ENCODE data around the gene PRKD1. TPM values are rescaled to one million over a fixed set of nuclear protein-coding genes. Genes with fewer than 3 reads are reported as not detected.

PRKD1 gene
- total RNA-seq, 1 experiment from 2014 or later = not detected

DNA sequence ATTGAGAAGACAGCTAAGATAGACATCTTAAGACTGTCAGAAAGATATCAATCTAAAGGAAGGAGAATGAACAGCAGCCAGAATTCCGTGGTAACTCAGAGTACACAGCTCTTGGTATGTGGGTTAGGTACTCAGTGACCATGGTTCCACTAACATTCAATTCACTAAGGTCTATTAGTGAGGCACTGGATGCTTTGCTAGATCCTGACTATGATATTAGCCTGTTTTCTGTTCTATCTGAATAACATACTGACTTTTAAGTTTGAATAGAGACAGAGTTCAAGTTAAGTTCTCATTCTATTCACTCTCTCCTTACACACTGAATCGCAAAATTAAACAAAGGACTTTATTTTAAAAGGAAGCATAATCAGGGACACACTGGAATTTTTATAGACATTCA is 106.4 kb downstream of the PRKD1 start:
- TF ChIP-seq ZFX (IDR thresholded peaks at IDR 0.05) (no peak), ELF1 (IDR thresholded peaks at IDR 0.05; ENCODE audit: borderline replicate concordance, low read depth) (no peak), RAD21 (IDR thresholded peaks at IDR 0.05; ENCODE audit: low read depth) (no peak), POLR2AphosphoS5 (IDR thresholded peaks at IDR 0.05; ENCODE audit: low read depth, low read length) (no peak), TCF7L2 (IDR thresholded peaks at IDR 0.05; ENCODE audit: borderline replicate concordance, extremely low read depth, insufficient read depth, insufficient read length) (no peak), ZNF274 (IDR thresholded peaks at IDR 0.05; ENCODE audit: low read depth, low read length) (no peak), SRF (IDR thresholded peaks at IDR 0.05; ENCODE audit: low read depth) (no peak), SP1 (IDR thresholded peaks at IDR 0.05; ENCODE audit: low read depth) (no peak), CBX3 (IDR thresholded peaks at IDR 0.05; ENCODE audit: low read depth) (no peak), ATF3 (IDR thresholded peaks at IDR 0.05) (no peak), POLR2A (IDR thresholded peaks at IDR 0.05; ENCODE audit: borderline replicate concordance, extremely low read depth, insufficient read depth, insufficient read length) (no peak), CEBPB (IDR thresholded peaks at IDR 0.05; ENCODE audit: low read depth) (no peak)
- TF ChIP-seq, protein P1, sequence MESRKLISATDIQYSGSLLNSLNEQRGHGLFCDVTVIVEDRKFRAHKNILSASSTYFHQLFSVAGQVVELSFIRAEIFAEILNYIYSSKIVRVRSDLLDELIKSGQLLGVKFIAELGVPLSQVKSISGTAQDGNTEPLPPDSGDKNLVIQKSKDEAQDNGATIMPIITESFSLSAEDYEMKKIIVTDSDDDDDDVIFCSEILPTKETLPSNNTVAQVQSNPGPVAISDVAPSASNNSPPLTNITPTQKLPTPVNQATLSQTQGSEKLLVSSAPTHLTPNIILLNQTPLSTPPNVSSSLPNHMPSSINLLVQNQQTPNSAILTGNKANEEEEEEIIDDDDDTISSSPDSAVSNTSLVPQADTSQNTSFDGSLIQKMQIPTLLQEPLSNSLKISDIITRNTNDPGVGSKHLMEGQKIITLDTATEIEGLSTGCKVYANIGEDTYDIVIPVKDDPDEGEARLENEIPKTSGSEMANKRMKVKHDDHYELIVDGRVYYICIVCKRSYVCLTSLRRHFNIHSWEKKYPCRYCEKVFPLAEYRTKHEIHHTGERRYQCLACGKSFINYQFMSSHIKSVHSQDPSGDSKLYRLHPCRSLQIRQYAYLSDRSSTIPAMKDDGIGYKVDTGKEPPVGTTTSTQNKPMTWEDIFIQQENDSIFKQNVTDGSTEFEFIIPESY (IDR thresholded peaks at IDR 0.05; ENCODE audit: extremely low read depth, insufficient replicate concordance, low read length) = no peak
- TF ChIP-seq, protein P2, sequence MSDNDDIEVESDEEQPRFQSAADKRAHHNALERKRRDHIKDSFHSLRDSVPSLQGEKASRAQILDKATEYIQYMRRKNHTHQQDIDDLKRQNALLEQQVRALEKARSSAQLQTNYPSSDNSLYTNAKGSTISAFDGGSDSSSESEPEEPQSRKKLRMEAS (IDR thresholded peaks at IDR 0.05) = no peak
- Histone ChIP-seq H3K36me3 (ENCODE audit: control insufficient read depth in 1 of 2, insufficient read depth in 2 of 2, low read length in 2 of 2) (no peaks in the 10 kb centered on the region), H3K9me3 (ENCODE audit: control insufficient read depth in 1 of 2, insufficient read depth in 1 of 2, low read depth in 1 of 2, low read length in 2 of 2) (peaks cover 18 to 27% of the 10 kb centered on the region in 2 experiments; a peak in 2 of 4 replicates), H4K20me1 (ENCODE audit: insufficient read depth) (no peaks in the 10 kb centered on the region), H3K4me1 (ENCODE audit: control insufficient read depth in 1 of 2, insufficient read depth in 2 of 2, low read length in 2 of 2) (no peaks in the 10 kb centered on the region), H3K79me2 (ENCODE audit: insufficient read depth, low read length) (no peaks in the 10 kb centered on the region), H2AFZ (ENCODE audit: low read depth, low read length, poor library complexity, severe bottlenecking) (no peak overlapping the region), H3K4me2 (ENCODE audit: low read length) (no peak overlapping the region), H3K9ac (ENCODE audit: low read length) (no peak overlapping the region), H3K4me3 (replicated peaks in 1 of 2; ENCODE audit: low read depth in 1 of 2, low read length in 2 of 2) (no peak overlapping the region), H3K27me3 (ENCODE audit: insufficient read depth, low read length) (no peaks in the 10 kb centered on the region), H3K9me2 (ENCODE audit: insufficient read depth) (no peaks in the 10 kb centered on the region), H3K27ac (ENCODE audit: low read depth, low read length) (no peak overlapping the region)
- no peak for DNase-seq (ENCODE audit: low read depth, low spot score)
- intact Hi-C loops (cut with micrococcal nuclease) = no loop called here
- ChIA-PET CTCF (no interaction called here), RAD21 (ENCODE audit: low non-redundant PET in 1 of 2, low total read pairs in 2 of 2, uncharacterized antibody in 2 of 2, unreplicated experiment in 2 of 2) (no interaction called here), POLR2A (no interaction called here)
- BruUV-seq (replicated peaks) = no TSS peak
- ATAC-seq = no peak

Measured in HCT116 (cell line).